HG03064 (cell line): ENCODE data around the gene OSBPL10.
A peak's percentile ranks its signal among the peaks of the same experiment; 100 is the strongest.

Experiments used
- ATAC-seq: cut with Tn5 transposase; IDR thresholded peaks from one replicate; pipeline ENCODE4 v1.9.1; 2021; ENCODE audit warnings: low read depth; ENCODE audit not compliant: unreplicated experiment

OSBPL10 gene

GRCh38 chr3:31639828-31640227 lies 341.2 kb downstream of the OSBPL10 start:
- no peak for ATAC-seq

- no peak for ATAC-seq
These were observed 344.2 kb downstream of the OSBPL10 start for GRCh38 chr3:31636694-31637442.

GRCh38 chr3:31636049-31636448 lies 345.0 kb downstream of the OSBPL10 start:
- no peak for ATAC-seq

GRCh38 chr3:31635545-31635944 lies 345.5 kb downstream of the OSBPL10 start:
- no peak for ATAC-seq

GRCh38 chr3:31634476-31634875 lies 346.6 kb downstream of the OSBPL10 start:
- no peak for ATAC-seq

GRCh38 chr3:31629054-31629453 lies 352.0 kb downstream of the OSBPL10 start:
- no peak for ATAC-seq

- no peak for ATAC-seq
These were observed 355.7 kb downstream of the OSBPL10 start for GRCh38 chr3:31625358-31625757.

GRCh38 chr3:31624083-31624709 lies 356.9 kb downstream of the OSBPL10 start:
- no peak for ATAC-seq

- ATAC-seq: peak; percentile 63
These were observed 358.3 kb downstream of the OSBPL10 start for GRCh38 chr3:31622636-31623288.

GRCh38 chr3:31621314-31621713 lies 359.7 kb downstream of the OSBPL10 start:
- no peak for ATAC-seq

- no peak for ATAC-seq
These were observed 360.4 kb downstream of the OSBPL10 start for GRCh38 chr3:31620656-31621055.

GRCh38 chr3:31616711-31617110 lies 364.4 kb downstream of the OSBPL10 start:
- ATAC-seq: no peak

- no peak for ATAC-seq
These were observed 365.8 kb downstream of the OSBPL10 start for GRCh38 chr3:31615071-31615875.

- no peak for ATAC-seq
These were observed 366.7 kb downstream of the OSBPL10 start for GRCh38 chr3:31614162-31614921.

GRCh38 chr3:31613654-31614053 lies 367.4 kb downstream of the OSBPL10 start:
- ATAC-seq: no peak

- ATAC-seq: no peak
These were observed 367.9 kb downstream of the OSBPL10 start for GRCh38 chr3:31613177-31613576.
